ENCODE measurements around the gene MYOF.
"Not testable (repeated sequence)": the region's sequence is repeated elsewhere in the genome, so short reads cannot be mapped to it uniquely, and the experiment has no call there.

The MYOF gene

GRCh38 chr10:93475871-93476270 lies 6.3 kb downstream of the MYOF start:
- no peak for DNase-seq

- DNase-seq = no peak
These were observed 6.9 kb downstream of the MYOF start for GRCh38 chr10:93475227-93475626.

- no peak for DNase-seq
These were observed 8.2 kb downstream of the MYOF start for GRCh38 chr10:93473804-93474472.

- no peak for DNase-seq
These were observed 9.0 kb downstream of the MYOF start for GRCh38 chr10:93473161-93473560.

GRCh38 chr10:93471110-93471651 lies 11.0 kb downstream of the MYOF start:
- no peak for DNase-seq

GRCh38 chr10:93469454-93469853 lies 12.7 kb downstream of the MYOF start:
- no peak for DNase-seq

- no peak for DNase-seq
These were observed 13.5 kb downstream of the MYOF start for GRCh38 chr10:93468461-93469213.

GRCh38 chr10:93467635-93468034 lies 14.5 kb downstream of the MYOF start:
- DNase-seq = not testable (repeated sequence)

GRCh38 chr10:93465806-93466675 lies 16.1 kb downstream of the MYOF start:
- DNase-seq = peak; percentile 13

GRCh38 chr10:93464776-93465388 lies 17.3 kb downstream of the MYOF start:
- no peak for DNase-seq

GRCh38 chr10:93463723-93464476 lies 18.2 kb downstream of the MYOF start:
- no peak for DNase-seq

- DNase-seq = no peak
These were observed 19.3 kb downstream of the MYOF start for GRCh38 chr10:93462881-93463280.

GRCh38 chr10:93462371-93462770 lies 19.8 kb downstream of the MYOF start:
- DNase-seq = no peak

- peak; percentile 52 for DNase-seq
These were observed 20.3 kb downstream of the MYOF start for GRCh38 chr10:93461807-93462178.

- no peak for DNase-seq
These were observed 20.9 kb downstream of the MYOF start for GRCh38 chr10:93461109-93461806.

GRCh38 chr10:93459466-93459865 lies 22.7 kb downstream of the MYOF start:
- no peak for DNase-seq

- DNase-seq = no peak
These were observed 23.3 kb downstream of the MYOF start for GRCh38 chr10:93458821-93459257.

- no peak for DNase-seq
These were observed 24.6 kb downstream of the MYOF start for GRCh38 chr10:93457511-93457910.

- no peak for DNase-seq
These were observed 25.7 kb downstream of the MYOF start for GRCh38 chr10:93456480-93456879.

GRCh38 chr10:93454736-93455135 lies 27.4 kb downstream of the MYOF start:
- DNase-seq = no peak

- no peak for DNase-seq
These were observed 28.0 kb downstream of the MYOF start for GRCh38 chr10:93454146-93454545.
